ENCODE measurements around the gene INVS. TPM values are rescaled to one million over a fixed set of nuclear protein-coding genes. Genes with fewer than 3 reads are reported as not detected.

INVS gene
- total and polyA plus RNA-seq, 2 of the 13 experiments (the other 11 are each of a cell fraction or from before 2014, with no cell fraction given) = 11.3 to 16.3 TPM

- TF ChIP-seq ZNF407 (CRISPR knock-in tag; IDR thresholded peaks at IDR 0.05; ENCODE audit: not compliant biosample characterization) = no peak
- no peak for TF ChIP-seq JUNB (CRISPR knock-in tag; IDR thresholded peaks at IDR 0.05; ENCODE audit: borderline replicate concordance)
- no peak for TF ChIP-seq ZNF354B (CRISPR knock-in tag; IDR thresholded peaks at IDR 0.05)
- TF ChIP-seq ELF3 (CRISPR knock-in tag; IDR thresholded peaks at IDR 0.05) = no peak
Measured at GRCh38 chr9:100167176-100167575, 68.1 kb downstream of the INVS start (continued).

All from HepG2 (cell line).